PC-3 (cell line): ENCODE results near the gene PPP2R5B. TPM values are rescaled to one million over a fixed set of nuclear protein-coding genes. Genes with fewer than 3 reads are reported as not detected.
"Not testable (repeated sequence)": the region's sequence is repeated elsewhere in the genome, so short reads cannot be mapped to it uniquely, and the experiment has no call there.

Experiments
- ATAC-seq: fragments of 200-7000 bp; cut with Tn5 transposase; 2 replicates; pipeline ENCODE4 v1.9.1; 2020; ENCODE audit warnings: mild to moderate bottlenecking, moderate library complexity
- BruUV-seq: library from RNA; stranded (reverse); fragments of 400-500 nt; replicated peaks from 2 replicates; lab custom pipeline; 2021; lab: Mats Ljungman, UMichigan
- CTCF ChIA-PET: fragments of 300-600 bp; sonication (Branson Sonifier 250); formaldehyde crosslinking; loops from one replicate; lab custom pipeline; 2022; ENCODE audit warnings: antibody characterized with exemption; lab: Charles Lee
- POLR2A ChIA-PET: fragments of 300-600 bp; sonication (Branson Sonifier 250); formaldehyde crosslinking; loops from one replicate; lab custom pipeline; 2022; ENCODE audit warnings: antibody characterized with exemption; ENCODE audit not compliant: unreplicated experiment; lab: Charles Lee
- DNase-seq: peaks from one replicate; pipeline ENCODE4 v3.0.0-alpha.2; 2015
- H2AFZ ChIP-seq: fragments of 300-600 bp; sonication (generic); 2 replicates; pipeline ENCODE4 v1.6.0; 2016; ENCODE audit warnings: antibody characterized with exemption, low read length
- H3F3A ChIP-seq: fragments of 300-600 bp; sonication (generic); one replicate; pipeline ENCODE4 v1.6.0; 2017; ENCODE audit warnings: antibody characterized with exemption, low read length, control low read depth, mild to moderate bottlenecking; ENCODE audit not compliant: unreplicated experiment
- H3K27ac ChIP-seq: fragments of 300-600 bp; sonication (generic); 2 replicates; pipeline ENCODE4 v1.5.1; 2016; ENCODE audit warnings: mild to moderate bottlenecking, low read length
- H3K27me3 ChIP-seq: fragments of 300-600 bp; sonication (generic); 2 replicates; pipeline ENCODE4 v1.6.1; 2016; ENCODE audit warnings: low read length, mixed read lengths
- H3K36me3 ChIP-seq: fragments of 300-600 bp; sonication (generic); 2 replicates; pipeline ENCODE4 v1.6.1; 2016; ENCODE audit warnings: low read depth, mixed run types, low read length, mixed read lengths
- H3K4me1 ChIP-seq: fragments of 300-600 bp; sonication (generic); 2 replicates; pipeline ENCODE4 v1.5.1; 2016; ENCODE audit warnings: low read length; ENCODE audit not compliant: insufficient read depth
- H3K4me2 ChIP-seq: fragments of 300-600 bp; sonication (generic); 2 replicates; pipeline ENCODE4 v1.6.0; 2016; ENCODE audit warnings: low read length
- H3K4me3 ChIP-seq: fragments of 300-600 bp; sonication (generic); 2 replicates; pipeline ENCODE4 v1.5.1; 2016; ENCODE audit warnings: mild to moderate bottlenecking, low read length, mixed read lengths
- H3K79me2 ChIP-seq: fragments of 300-600 bp; sonication (generic); 2 replicates; pipeline ENCODE4 v1.6.1; 2017; ENCODE audit warnings: low read length, mixed read lengths
- H3K9ac ChIP-seq: fragments of 300-600 bp; sonication (generic); 2 replicates; pipeline ENCODE4 v1.6.0; 2016; ENCODE audit warnings: mild to moderate bottlenecking, low read length
- H3K9me2 ChIP-seq: fragments of 300-600 bp; sonication (generic); replicated peaks from 2 replicates; pipeline ENCODE4 v1.6.1; 2016; ENCODE audit warnings: mixed run types, low read length, mixed read lengths
- H3K9me3 ChIP-seq: fragments of 300-600 bp; sonication (generic); 2 replicates; pipeline ENCODE4 v1.6.1; 2016; ENCODE audit warnings: low read length, mixed read lengths
- H4K20me1 ChIP-seq: fragments of 300-600 bp; sonication (generic); 2 replicates; pipeline ENCODE4 v1.6.1; 2016; ENCODE audit warnings: low read length, mixed read lengths
- intact Hi-C: fragments of 100-400 bp; cut with micrococcal nuclease; formaldehyde crosslinking; loops from 2 replicates; pipeline ENCODE4 v1.9.0; 2023
- microRNA-seq: library from miRNA; unstranded; fragments of <30 nt; microRNA quantifications from one replicate; pipeline ENCODE4 v1.1.0, GENCODE V29; 2020; ENCODE audit not compliant: unreplicated experiment
- total RNA-seq: library from RNA; depleted of rRNA; stranded (reverse); fragments of >200 nt; gene quantifications from 2 replicates; pipeline ENCODE4 v1.2.3, GENCODE V29; 2014; rRNA removed

Gene PPP2R5B
- total RNA-seq, 1 experiment from 2014 or later = 24.9 TPM

DNA sequence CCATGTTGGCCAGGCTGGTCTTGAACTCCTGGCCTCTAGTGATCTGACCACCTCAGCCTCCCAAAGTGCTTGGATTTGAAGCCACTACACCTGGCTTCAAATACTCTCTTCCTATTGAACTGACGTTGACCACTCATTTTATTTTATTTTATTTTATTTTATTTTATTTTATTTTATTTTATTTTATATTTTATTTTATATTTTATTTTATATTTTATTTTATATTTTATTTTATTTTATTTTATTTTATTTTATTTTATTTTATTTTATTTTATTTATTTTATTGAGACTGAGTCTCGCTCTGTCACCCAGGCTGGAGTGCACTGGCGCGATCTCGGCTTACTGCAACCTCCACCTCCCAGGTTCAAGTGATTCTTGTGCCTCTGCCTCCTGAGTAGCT, 58.9 kb downstream of the PPP2R5B start:
- H3K4me2 ChIP-seq, POLR2A ChIA-PET, intact Hi-C loops, ATAC-seq, H3K4me3 ChIP-seq, H3K9me3 ChIP-seq, H3K9ac ChIP-seq, H3K9me2 ChIP-seq, CTCF ChIA-PET, H3K4me1 ChIP-seq, H2AFZ ChIP-seq, H3K36me3 ChIP-seq, H3K79me2 ChIP-seq, H3F3A ChIP-seq, DNase-seq, H4K20me1 ChIP-seq, H3K27ac ChIP-seq, H3K27me3 ChIP-seq, BruUV-seq: not testable (repeated sequence)

Small RNA genes within 50 kb of the gene (microRNA-seq; reads per million reads assigned to microRNA genes)
- not detected for gene MIR6749
- gene MIR6750 = 3.3 reads per million, percentile 9 among the genes with 10 or more reads in this experiment

Other genes starting within 250 kb of the PPP2R5B start
- not detected in 2 replicates for gene NRXN2, start 201.5 kb upstream of the PPP2R5B start, total RNA-seq
- gene RASGRP2, start 180.5 kb upstream of the PPP2R5B start, total RNA-seq = not detected in 2 replicates
- 0.95 and 1.3 TPM in 2 replicates for gene PYGM, start 164.7 kb upstream of the PPP2R5B start, total RNA-seq
- 209 and 217 TPM in 2 replicates for gene SF1, start 146.1 kb upstream of the PPP2R5B start, total RNA-seq
- gene MAP4K2, start 121.5 kb upstream of the PPP2R5B start, total RNA-seq = 55.6 and 57.0 TPM in 2 replicates
- gene MEN1, start 114.1 kb upstream of the PPP2R5B start, total RNA-seq = 46.1 and 54.1 TPM in 2 replicates
- 14.5 and 30.5 TPM in 2 replicates for gene CDC42BPG, start 80.0 kb upstream of the PPP2R5B start, total RNA-seq
- gene EHD1, start 46.1 kb upstream of the PPP2R5B start, total RNA-seq = 340 and 370 TPM in 2 replicates
- 45.6 and 51.4 TPM in 2 replicates for gene ATG2A, start 7.5 kb upstream of the PPP2R5B start, total RNA-seq
- not detected in 2 replicates for gene GPHA2, start 11.2 kb downstream of the PPP2R5B start, total RNA-seq
- gene MAJIN, start 47.4 kb downstream of the PPP2R5B start, total RNA-seq = not detected in 2 replicates
- 0.52 TPM in 1 of 2 replicates, not detected in the other for gene BATF2, start 72.3 kb downstream of the PPP2R5B start, total RNA-seq
- gene ARL2, start 89.5 kb downstream of the PPP2R5B start, total RNA-seq = 86.0 and 107 TPM in 2 replicates
- 15.1 and 40.4 TPM in 2 replicates for gene SNX15, start 102.8 kb downstream of the PPP2R5B start, total RNA-seq
- 61.0 and 82.0 TPM in 2 replicates for gene SAC3D1, start 116.5 kb downstream of the PPP2R5B start, total RNA-seq
- gene NAALADL1, start 133.9 kb downstream of the PPP2R5B start, total RNA-seq = 0.47 TPM in 1 of 2 replicates, not detected in the other
- gene CDCA5, start 159.4 kb downstream of the PPP2R5B start, total RNA-seq = 67.1 and 73.4 TPM in 2 replicates
- 98.7 and 103 TPM in 2 replicates for gene ZFPL1, start 159.5 kb downstream of the PPP2R5B start, total RNA-seq
- gene VPS51, start 171.5 kb downstream of the PPP2R5B start, total RNA-seq = 414 and 743 TPM in 2 replicates
- 38.4 and 44.2 TPM in 2 replicates for gene TM7SF2, start 187.2 kb downstream of the PPP2R5B start, total RNA-seq
- gene ZNHIT2, start 193.0 kb downstream of the PPP2R5B start, total RNA-seq = 48.2 and 59.0 TPM in 2 replicates
- gene FAU, start 197.4 kb downstream of the PPP2R5B start, total RNA-seq = 1,119 and 1,157 TPM in 2 replicates
- 163 and 183 TPM in 2 replicates for gene MRPL49, start 197.6 kb downstream of the PPP2R5B start, total RNA-seq
- gene SYVN1, start 209.8 kb downstream of the PPP2R5B start, total RNA-seq = 22.3 and 33.2 TPM in 2 replicates
- not detected in 2 replicates for gene SPDYC, start 245.5 kb downstream of the PPP2R5B start, total RNA-seq